ENCODE measurements around the gene DYNLRB1. TPM values are rescaled to one million over a fixed set of nuclear protein-coding genes. Genes with fewer than 3 reads are reported as not detected.
A peak's percentile ranks its signal among the peaks of the same experiment; 100 is the strongest.

Gene DYNLRB1
- total RNA-seq, 1 donor, result 144 TPM

DNA sequence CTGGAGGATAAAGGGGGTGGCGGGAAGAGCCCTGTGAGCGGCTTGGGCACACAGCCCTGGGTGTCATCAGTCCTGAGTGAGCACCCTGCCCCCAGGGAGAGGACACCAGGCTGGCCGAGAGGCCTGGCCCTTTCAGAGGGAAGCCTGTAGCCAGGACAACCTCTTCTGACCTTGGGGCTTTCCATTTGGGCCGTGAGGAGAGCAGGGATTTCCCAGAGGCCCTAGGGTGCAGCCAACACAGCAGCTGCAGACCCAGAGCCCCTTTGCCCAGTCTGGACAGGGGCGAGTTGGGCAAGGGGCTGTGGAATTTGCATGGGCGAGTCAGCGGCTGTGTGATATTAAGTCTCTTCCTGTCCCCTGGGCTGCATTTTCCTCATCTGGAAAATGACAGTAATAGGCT is 48.6 kb downstream of the DYNLRB1 start:
- TF ChIP-seq, protein P1, sequence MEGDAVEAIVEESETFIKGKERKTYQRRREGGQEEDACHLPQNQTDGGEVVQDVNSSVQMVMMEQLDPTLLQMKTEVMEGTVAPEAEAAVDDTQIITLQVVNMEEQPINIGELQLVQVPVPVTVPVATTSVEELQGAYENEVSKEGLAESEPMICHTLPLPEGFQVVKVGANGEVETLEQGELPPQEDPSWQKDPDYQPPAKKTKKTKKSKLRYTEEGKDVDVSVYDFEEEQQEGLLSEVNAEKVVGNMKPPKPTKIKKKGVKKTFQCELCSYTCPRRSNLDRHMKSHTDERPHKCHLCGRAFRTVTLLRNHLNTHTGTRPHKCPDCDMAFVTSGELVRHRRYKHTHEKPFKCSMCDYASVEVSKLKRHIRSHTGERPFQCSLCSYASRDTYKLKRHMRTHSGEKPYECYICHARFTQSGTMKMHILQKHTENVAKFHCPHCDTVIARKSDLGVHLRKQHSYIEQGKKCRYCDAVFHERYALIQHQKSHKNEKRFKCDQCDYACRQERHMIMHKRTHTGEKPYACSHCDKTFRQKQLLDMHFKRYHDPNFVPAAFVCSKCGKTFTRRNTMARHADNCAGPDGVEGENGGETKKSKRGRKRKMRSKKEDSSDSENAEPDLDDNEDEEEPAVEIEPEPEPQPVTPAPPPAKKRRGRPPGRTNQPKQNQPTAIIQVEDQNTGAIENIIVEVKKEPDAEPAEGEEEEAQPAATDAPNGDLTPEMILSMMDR (IDR thresholded peaks at IDR 0.05; ENCODE audit: insufficient read depth, low read length), result no peak
- DNase-seq (ENCODE audit: low read depth), result no peak
- H3K4me3 ChIP-seq (ENCODE audit: low read depth, low read length), result no peak overlapping the region

DNA sequence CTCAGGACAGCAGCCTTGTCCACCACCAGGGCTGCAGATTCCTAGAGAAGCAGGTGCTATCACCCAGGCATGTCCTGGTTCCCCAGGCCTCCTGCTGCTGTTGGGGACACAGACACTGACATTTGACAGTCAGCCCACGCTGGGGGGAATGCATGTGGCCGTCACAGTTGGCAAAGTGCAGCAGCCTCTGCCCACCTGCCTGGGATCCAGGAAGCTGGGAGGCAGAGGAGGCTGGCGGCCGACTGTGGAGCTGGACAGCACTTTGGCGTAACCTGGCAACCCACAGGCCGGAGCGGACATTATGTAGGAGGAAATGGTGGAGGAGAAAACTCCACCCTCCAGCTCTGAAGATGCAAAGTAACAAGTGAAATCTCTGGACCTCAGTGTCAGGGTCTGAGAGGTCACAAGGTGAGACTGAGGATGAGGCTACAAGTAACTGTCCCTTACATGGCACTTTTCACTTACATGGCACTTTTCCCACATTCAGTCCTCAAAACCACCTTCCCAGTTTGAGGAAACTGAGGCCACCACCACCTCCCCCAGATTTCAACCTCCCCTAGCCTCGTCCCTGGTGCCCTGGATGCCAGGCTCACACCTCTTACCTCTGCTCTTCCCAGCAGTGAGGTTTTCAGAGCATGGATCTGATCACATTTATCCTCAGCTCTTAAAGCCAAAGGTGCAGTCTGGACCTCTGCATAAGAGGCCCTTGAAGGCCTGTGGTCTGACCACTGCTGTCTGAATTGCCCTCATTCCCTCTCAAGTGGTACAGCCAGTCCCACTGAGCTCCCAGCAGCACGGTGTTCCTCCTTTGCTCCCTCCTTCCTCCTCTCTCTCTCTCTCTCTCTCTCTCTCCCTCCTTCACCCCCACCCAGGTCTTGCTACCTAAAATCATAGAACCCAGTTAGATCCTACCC is 51.0 kb downstream of the DYNLRB1 start:
- TF ChIP-seq, protein P1 (IDR thresholded peaks at IDR 0.05; ENCODE audit: insufficient read depth, low read length), result no peak
- DNase-seq (ENCODE audit: low read depth), result no peak
- H3K4me3 ChIP-seq (ENCODE audit: low read depth, low read length), result no peak overlapping the region

DNA sequence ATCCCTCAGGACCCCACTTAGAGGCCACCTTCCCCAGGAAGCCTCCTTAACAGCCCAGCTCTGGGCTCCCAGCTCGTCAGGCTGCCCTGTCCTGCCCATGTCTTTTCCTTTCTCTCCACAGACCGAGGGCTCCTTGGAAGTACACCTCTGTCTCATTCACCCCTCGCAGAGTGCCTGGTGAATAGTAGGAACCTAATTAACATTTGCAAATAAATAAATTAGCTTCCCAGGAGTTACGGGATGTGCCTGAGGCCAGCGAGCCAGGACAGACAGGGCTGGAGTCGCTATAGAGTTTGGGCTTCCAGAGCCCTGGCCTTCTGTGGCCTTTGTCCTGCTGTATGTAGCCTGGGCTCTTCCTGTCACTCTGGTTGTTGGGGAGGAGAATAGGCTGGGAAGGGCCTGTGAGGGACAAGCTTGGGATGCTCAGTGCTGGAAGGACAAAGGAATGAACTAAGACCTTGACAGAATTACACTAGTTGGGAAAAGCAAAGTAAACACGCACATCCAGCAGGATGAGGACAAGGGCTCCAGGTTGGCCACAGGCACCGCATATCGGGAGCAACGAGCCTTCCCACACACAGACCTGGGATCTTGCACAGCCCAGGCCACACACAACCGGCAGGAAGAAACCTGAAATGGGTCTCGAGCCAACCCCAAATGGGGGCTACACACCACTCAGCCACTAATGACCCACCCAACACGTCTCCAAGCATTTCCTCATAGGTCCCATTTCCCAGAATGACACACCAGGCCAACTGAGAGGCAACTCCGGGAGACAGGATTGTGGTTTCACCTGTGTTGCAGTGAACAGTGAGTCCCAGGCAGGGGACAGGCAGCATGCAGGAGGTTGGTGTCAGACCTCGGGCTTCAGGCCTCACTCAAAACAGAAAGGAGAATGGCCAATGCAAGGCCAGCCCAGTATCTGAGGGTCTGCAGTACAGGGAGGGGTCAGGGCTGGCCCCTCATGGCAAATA is 52.0 kb downstream of the DYNLRB1 start:
- H3K4me3 ChIP-seq (ENCODE audit: low read depth, low read length), result no peak overlapping the region
- TF ChIP-seq, protein P1 (IDR thresholded peaks at IDR 0.05; ENCODE audit: insufficient read depth, low read length), result no peak
- no peak for DNase-seq (ENCODE audit: low read depth)

DNA sequence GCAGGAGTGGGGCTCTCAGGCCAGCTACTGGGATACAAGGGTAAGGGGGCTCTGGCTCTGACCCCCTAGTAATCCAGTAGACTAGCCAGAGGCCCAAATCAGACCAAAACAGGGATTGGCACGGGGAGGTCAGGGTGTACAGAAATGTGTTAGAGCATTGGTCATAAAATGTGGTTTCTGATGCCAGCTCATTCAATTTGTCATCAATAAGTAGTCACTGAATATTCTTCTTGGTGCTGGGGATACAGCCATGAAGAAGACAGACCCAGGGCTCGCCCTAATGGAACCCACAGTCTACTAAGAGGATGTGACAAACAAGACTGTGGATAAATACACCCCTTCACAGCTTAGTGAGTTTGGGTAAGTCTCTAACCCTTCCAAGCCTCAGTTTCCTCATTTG is 53.4 kb downstream of the DYNLRB1 start:
- H3K4me3 ChIP-seq (ENCODE audit: low read depth, low read length), result no peak overlapping the region
- TF ChIP-seq, protein P1 (IDR thresholded peaks at IDR 0.05; ENCODE audit: insufficient read depth, low read length), result no peak
- no peak for DNase-seq (ENCODE audit: low read depth)

DNA sequence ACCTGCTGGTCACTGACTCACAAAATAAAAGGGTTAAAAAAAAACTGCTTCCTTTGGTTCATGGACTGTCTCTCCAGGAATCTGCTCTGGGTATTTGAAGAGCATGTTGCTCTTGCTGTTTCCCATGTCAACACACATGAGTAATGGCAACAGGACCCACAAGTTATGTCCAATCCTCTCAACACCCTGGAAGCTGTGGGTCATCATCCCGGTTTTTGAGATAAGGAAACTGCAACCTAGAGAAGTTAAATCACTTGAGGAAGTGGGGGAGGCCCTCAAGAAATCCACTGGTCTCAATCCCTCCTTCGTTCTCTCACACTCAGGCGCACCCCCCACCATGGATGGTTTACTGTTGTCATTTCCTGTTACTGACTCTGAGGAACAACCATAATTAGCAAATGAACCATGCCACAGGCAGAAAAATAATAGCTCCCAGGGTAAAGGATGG is 54.7 kb downstream of the DYNLRB1 start:
- TF ChIP-seq, protein P1 (IDR thresholded peaks at IDR 0.05; ENCODE audit: insufficient read depth, low read length), result no peak
- H3K4me3 ChIP-seq (ENCODE audit: low read depth, low read length), result no peak overlapping the region
- DNase-seq (ENCODE audit: low read depth), result peak; percentile 53

DNA sequence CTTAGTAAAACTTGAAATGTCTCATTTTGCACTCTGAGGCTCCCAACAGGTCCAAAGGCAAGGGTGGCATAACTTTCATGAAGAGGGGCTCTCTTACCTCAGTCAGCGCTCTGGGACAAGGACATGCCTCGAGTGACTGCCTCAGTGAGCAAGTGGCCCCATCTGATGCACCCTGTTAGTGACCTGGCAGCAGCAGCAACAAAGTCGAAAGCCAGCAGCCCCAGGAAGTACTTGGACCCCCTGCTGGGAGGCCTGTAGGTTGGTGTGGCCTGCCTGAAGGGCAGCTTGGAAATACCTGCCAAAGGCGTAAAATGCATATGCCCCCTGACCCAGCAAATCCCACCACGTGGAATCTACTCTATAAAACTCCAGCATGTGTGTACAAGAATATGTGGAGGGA is 55.5 kb downstream of the DYNLRB1 start:
- no peak for DNase-seq (ENCODE audit: low read depth)
- no peak overlapping the region for H3K4me3 ChIP-seq (ENCODE audit: low read depth, low read length)
- TF ChIP-seq, protein P1 (IDR thresholded peaks at IDR 0.05; ENCODE audit: insufficient read depth, low read length), result no peak
